Endometrial microvascular endothelial cells (primary cell): Measurements from ENCODE around the gene MEAK7. TPM values are rescaled to one million over a fixed set of nuclear protein-coding genes. Genes with fewer than 3 reads are reported as not detected.

ENCODE experiments used
- in situ Hi-C: cut with HindIII; loops from 2 replicates; pipeline ENCODE4 v1.10.0; 2017; ENCODE audit warnings: low sequenced_read_pairs, low pct_unique_long_range_greater_than_20kb; ENCODE audit errors: inconsistent ontology term
- total RNA-seq: library from RNA; depleted of rRNA; stranded (reverse); fragments of >200 nt; gene quantifications from one replicate; pipeline ENCODE4 v1.2.3, GENCODE V29; 2015; ENCODE audit errors: inconsistent ontology term

Gene MEAK7
- total RNA-seq, 1 donor from 2014 or later, result 26.3 TPM

GRCh38 chr16:84498859-84499620, 5.4 kb downstream of the MEAK7 start:
- in situ Hi-C loops, result no loop called here

GRCh38 chr16:84498223-84498610, 6.2 kb downstream of the MEAK7 start:
- in situ Hi-C loops, result no loop called here

- in situ Hi-C loops, result no loop called here
These were observed 6.8 kb downstream of the MEAK7 start for GRCh38 chr16:84497418-84498222.

GRCh38 chr16:84496991-84497390, 7.5 kb downstream of the MEAK7 start:
- in situ Hi-C loops, result no loop called here

GRCh38 chr16:84495506-84495905, 9.0 kb downstream of the MEAK7 start:
- in situ Hi-C loops, result no loop called here

- in situ Hi-C loops, result no loop called here
These were observed 15.3 kb downstream of the MEAK7 start for GRCh38 chr16:84489131-84489530.

GRCh38 chr16:84487358-84487757, 17.1 kb downstream of the MEAK7 start:
- in situ Hi-C loops, result no loop called here

GRCh38 chr16:84486551-84487235, 17.8 kb downstream of the MEAK7 start:
- in situ Hi-C loops, result no loop called here

GRCh38 chr16:84486126-84486525, 18.3 kb downstream of the MEAK7 start:
- in situ Hi-C loops, result no loop called here

- in situ Hi-C loops, result no loop called here
These were observed 19.0 kb downstream of the MEAK7 start for GRCh38 chr16:84485255-84486010.

GRCh38 chr16:84484579-84485254, 19.7 kb downstream of the MEAK7 start:
- in situ Hi-C loops, result no loop called here

- in situ Hi-C loops, result no loop called here
These were observed 20.4 kb downstream of the MEAK7 start for GRCh38 chr16:84483882-84484565.

- in situ Hi-C loops, result no loop called here
These were observed 21.2 kb downstream of the MEAK7 start for GRCh38 chr16:84482951-84483881.

- in situ Hi-C loops, result no loop called here
These were observed 22.2 kb downstream of the MEAK7 start for GRCh38 chr16:84482001-84482891.

- in situ Hi-C loops, result no loop called here
These were observed 23.3 kb downstream of the MEAK7 start for GRCh38 chr16:84481051-84481735.
